Panc1 (cell line): ENCODE results near the gene PFKM. TPM values are rescaled to one million over a fixed set of nuclear protein-coding genes. Genes with fewer than 3 reads are reported as not detected.

Experiments
- ATAC-seq: fragments of 200-7000 bp; cut with Tn5 transposase; 2 replicates; pipeline ENCODE4 v1.9.1; 2020; ENCODE audit warnings: mild to moderate bottlenecking, moderate library complexity
- BruUV-seq: library from RNA; stranded (reverse); fragments of 400-500 nt; replicated peaks from 2 replicates; lab custom pipeline; 2021; lab: Mats Ljungman, UMichigan
- CTCF ChIA-PET: fragments of 300-600 bp; sonication (Branson Sonifier 250); formaldehyde crosslinking; loops from one replicate; lab custom pipeline; 2022; ENCODE audit warnings: antibody characterized with exemption; lab: Charles Lee
- POLR2A ChIA-PET: fragments of 300-600 bp; sonication (Branson Sonifier 250); formaldehyde crosslinking; loops from one replicate; lab custom pipeline; 2022; ENCODE audit warnings: antibody characterized with exemption; lab: Charles Lee
- DNase-seq: peaks from one replicate; pipeline ENCODE4 v3.0.0-alpha.2; 2010; ENCODE audit warnings: low read depth, low spot score
- H3K27ac ChIP-seq: 2 replicates; pipeline ENCODE4 v1.5.1; 2011; ENCODE audit warnings: mild to moderate bottlenecking, low read length, inconsistent platforms
- H3K27me3 ChIP-seq: fragments of 200-500 bp; sonication (Bioruptor generic); 2 replicates; pipeline ENCODE4 v1.6.0; 2014; ENCODE audit warnings: low read length, inconsistent platforms; ENCODE audit not compliant: control insufficient read depth, insufficient read depth
- H3K36me3 ChIP-seq: fragments of 200-500 bp; sonication (Bioruptor generic); 2 replicates; pipeline ENCODE4 v1.5.1; 2014; ENCODE audit warnings: inconsistent platforms, mild to moderate bottlenecking, low read length, moderate library complexity; ENCODE audit not compliant: control insufficient read depth, insufficient read depth
- H3K4me1 ChIP-seq: 2 replicates; pipeline ENCODE4 v1.5.1; 2011; ENCODE audit warnings: inconsistent platforms, mild to moderate bottlenecking, low read length, moderate library complexity; ENCODE audit not compliant: control insufficient read depth, insufficient read depth
- H3K4me3 ChIP-seq, 2 experiments: 2 replicates each; pipeline ENCODE4 v1.5.1; 2011 to 2012; ENCODE audit warnings: low read depth in 2 of 2, low read length in 2 of 2, mild to moderate bottlenecking in 2 of 2, inconsistent platforms in 1 of 2, moderate library complexity in 1 of 2
- H3K9me3 ChIP-seq: fragments of 200-500 bp; sonication (Bioruptor generic); 2 replicates; pipeline ENCODE4 v1.5.1; 2014; ENCODE audit warnings: low read depth, mild to moderate bottlenecking, inconsistent platforms, low read length, moderate library complexity; ENCODE audit not compliant: control insufficient read depth, insufficient read depth
- POLR2AphosphoS5 ChIP-seq: IDR thresholded peaks from 2 replicates; pipeline ENCODE4 v1.6.1; 2012; ENCODE audit warnings: mild to moderate bottlenecking, low read depth, low read length, moderate library complexity
- SIN3A ChIP-seq: IDR thresholded peaks from 2 replicates; pipeline ENCODE4 v1.6.1; 2012; ENCODE audit warnings: low read depth, mild to moderate bottlenecking, low read length, moderate library complexity, borderline replicate concordance; ENCODE audit not compliant: insufficient read depth
- TCF7L2 ChIP-seq: IDR thresholded peaks from 2 replicates; pipeline ENCODE4 v1.6.1; 2011; ENCODE audit warnings: mild to moderate bottlenecking, low read depth, low read length, inconsistent platforms
- in situ Hi-C: cut with HindIII; loops from 2 replicates; pipeline ENCODE4 v1.10.0; 2016; ENCODE audit warnings: low sequenced_read_pairs, low pct_unique_long_range_greater_than_20kb
- intact Hi-C: fragments of 100-400 bp; cut with micrococcal nuclease; formaldehyde crosslinking; loops from one replicate; pipeline ENCODE4 v1.10.0; 2022; ENCODE audit not compliant: unreplicated experiment
- total RNA-seq: library from RNA; stranded (reverse); gene quantifications from one replicate; pipeline ENCODE4 v1.2.1, GENCODE V29; 2021; ENCODE audit not compliant: unreplicated experiment
- TF ChIP-seq, protein P1 (sequence below), 2 experiments: IDR thresholded peaks; 2 replicates each; pipeline ENCODE4 v1.6.1; 2011 to 2012; ENCODE audit warnings: low read depth in 2 of 2, control low read depth in 1 of 2, low read length in 1 of 2, mild to moderate bottlenecking in 1 of 2, moderate library complexity in 1 of 2; ENCODE audit not compliant: insufficient read depth in 1 of 2
- TF ChIP-seq, protein P2 (sequence below): fragments of 450-650 bp; IDR thresholded peaks from 2 replicates; pipeline ENCODE4 v1.5.1; 2017; ENCODE audit warnings: mild to moderate bottlenecking

The PFKM gene
- total RNA-seq, 1 experiment from 2014 or later = 56.1 TPM

DNA sequence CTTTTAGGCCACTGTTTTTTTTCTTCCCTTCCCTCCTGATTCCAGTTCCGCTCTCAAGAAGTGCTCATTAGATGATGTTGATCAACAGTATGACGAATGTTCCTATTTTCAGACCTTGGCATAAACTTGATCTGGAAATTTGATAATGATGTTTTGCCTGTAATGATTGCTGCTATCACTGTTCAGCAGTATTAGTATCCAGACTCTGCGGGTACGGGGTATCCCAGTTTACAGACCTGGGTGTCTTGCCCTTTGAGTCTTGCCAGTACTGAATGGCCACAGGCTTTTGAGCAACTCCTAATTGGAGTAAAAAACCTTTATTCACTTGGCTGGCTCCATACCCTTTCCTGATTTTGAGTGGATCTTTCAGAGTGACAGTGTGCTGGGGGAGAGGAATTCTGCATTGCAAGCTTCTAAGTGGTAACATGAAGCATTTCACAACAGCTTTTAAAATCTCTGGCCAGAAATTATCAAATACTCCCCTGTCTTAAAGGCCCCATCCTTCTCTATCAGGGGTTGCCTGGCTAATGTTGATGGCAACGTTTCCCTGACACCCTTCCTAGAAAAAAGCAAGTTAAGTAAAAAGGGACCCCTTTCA is 44.1 kb downstream of the PFKM start:
- ATAC-seq (no peak), DNase-seq (no peak)
- peaks cover 2% of the 10 kb centered on the region; the same call in 1 of the 2 replicates for H3K27me3 ChIP-seq
- no peak overlapping the region for H3K27ac ChIP-seq
- POLR2A ChIA-PET = no interaction called here
- no peak overlapping the region for H3K4me3 ChIP-seq
- no TSS peak for BruUV-seq
- CTCF ChIA-PET = no interaction called here
- intact Hi-C loops (loop anchor here (10.0 kb wide), 2 partner anchors 78 to 208 kb away; no protein-coding TSS in a partner anchor), in situ Hi-C loops (no loop called here)
- no peaks in the 10 kb centered on the region for H3K9me3 ChIP-seq
- H3K36me3 ChIP-seq = no peaks in the 10 kb centered on the region
- no peaks in the 10 kb centered on the region; the same call in 1 of the 2 replicates for H3K4me1 ChIP-seq
- TF ChIP-seq, protein P1, sequence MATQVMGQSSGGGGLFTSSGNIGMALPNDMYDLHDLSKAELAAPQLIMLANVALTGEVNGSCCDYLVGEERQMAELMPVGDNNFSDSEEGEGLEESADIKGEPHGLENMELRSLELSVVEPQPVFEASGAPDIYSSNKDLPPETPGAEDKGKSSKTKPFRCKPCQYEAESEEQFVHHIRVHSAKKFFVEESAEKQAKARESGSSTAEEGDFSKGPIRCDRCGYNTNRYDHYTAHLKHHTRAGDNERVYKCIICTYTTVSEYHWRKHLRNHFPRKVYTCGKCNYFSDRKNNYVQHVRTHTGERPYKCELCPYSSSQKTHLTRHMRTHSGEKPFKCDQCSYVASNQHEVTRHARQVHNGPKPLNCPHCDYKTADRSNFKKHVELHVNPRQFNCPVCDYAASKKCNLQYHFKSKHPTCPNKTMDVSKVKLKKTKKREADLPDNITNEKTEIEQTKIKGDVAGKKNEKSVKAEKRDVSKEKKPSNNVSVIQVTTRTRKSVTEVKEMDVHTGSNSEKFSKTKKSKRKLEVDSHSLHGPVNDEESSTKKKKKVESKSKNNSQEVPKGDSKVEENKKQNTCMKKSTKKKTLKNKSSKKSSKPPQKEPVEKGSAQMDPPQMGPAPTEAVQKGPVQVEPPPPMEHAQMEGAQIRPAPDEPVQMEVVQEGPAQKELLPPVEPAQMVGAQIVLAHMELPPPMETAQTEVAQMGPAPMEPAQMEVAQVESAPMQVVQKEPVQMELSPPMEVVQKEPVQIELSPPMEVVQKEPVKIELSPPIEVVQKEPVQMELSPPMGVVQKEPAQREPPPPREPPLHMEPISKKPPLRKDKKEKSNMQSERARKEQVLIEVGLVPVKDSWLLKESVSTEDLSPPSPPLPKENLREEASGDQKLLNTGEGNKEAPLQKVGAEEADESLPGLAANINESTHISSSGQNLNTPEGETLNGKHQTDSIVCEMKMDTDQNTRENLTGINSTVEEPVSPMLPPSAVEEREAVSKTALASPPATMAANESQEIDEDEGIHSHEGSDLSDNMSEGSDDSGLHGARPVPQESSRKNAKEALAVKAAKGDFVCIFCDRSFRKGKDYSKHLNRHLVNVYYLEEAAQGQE (IDR thresholded peaks at IDR 0.05; ENCODE audit: insufficient read depth in 1 of 2, low read depth in 2 of 2, low read length in 1 of 2) = no peak
- TF ChIP-seq SIN3A (no peak), TCF7L2 (no peak), POLR2AphosphoS5 (no peak)
- TF ChIP-seq, protein P2, sequence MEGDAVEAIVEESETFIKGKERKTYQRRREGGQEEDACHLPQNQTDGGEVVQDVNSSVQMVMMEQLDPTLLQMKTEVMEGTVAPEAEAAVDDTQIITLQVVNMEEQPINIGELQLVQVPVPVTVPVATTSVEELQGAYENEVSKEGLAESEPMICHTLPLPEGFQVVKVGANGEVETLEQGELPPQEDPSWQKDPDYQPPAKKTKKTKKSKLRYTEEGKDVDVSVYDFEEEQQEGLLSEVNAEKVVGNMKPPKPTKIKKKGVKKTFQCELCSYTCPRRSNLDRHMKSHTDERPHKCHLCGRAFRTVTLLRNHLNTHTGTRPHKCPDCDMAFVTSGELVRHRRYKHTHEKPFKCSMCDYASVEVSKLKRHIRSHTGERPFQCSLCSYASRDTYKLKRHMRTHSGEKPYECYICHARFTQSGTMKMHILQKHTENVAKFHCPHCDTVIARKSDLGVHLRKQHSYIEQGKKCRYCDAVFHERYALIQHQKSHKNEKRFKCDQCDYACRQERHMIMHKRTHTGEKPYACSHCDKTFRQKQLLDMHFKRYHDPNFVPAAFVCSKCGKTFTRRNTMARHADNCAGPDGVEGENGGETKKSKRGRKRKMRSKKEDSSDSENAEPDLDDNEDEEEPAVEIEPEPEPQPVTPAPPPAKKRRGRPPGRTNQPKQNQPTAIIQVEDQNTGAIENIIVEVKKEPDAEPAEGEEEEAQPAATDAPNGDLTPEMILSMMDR = no peak

DNA sequence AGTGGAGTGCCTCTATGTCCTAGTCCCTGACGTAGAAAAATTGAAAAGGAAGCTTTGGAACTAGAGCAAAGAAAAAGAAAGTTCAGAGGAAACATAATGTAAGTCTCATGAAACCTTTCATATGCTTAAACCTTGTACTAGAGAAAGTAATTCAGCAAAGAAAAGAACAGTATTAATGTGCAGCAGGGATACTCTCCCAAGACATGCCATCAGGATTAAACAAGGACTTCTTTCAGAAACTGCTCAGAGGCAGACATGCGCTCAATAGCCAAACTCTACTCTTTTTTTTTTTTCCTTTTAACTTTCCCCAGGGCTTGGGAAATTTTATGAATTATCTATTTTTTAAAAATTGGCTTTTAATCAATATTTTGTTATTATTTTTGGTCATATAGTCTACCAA is 45.3 kb downstream of the PFKM start:
- ChIA-PET CTCF (interaction anchor here (0.6 kb wide), 1 partner anchor 215 kb away, joined by 3 read pairs; no protein-coding TSS in a partner anchor), POLR2A (no interaction called here)
- intact Hi-C loops (loop anchor here (10.0 kb wide), 2 partner anchors 80 to 210 kb away; no protein-coding TSS in a partner anchor), in situ Hi-C loops (no loop called here)
- no peak for TF ChIP-seq TCF7L2
- TF ChIP-seq, protein P1 (IDR thresholded peaks at IDR 0.05; ENCODE audit: insufficient read depth in 1 of 2, low read depth in 2 of 2, low read length in 1 of 2) = no peak
- no peak for TF ChIP-seq SIN3A
- no peak for TF ChIP-seq POLR2AphosphoS5
- TF ChIP-seq, protein P2 = no peak
- no peaks in the 10 kb centered on the region for H3K36me3 ChIP-seq
- H3K4me3 ChIP-seq = no peak overlapping the region
- DNase-seq = no peak
- no peak for ATAC-seq
- peaks cover 2% of the 10 kb centered on the region; the same call in 1 of the 2 replicates for H3K27me3 ChIP-seq
- H3K27ac ChIP-seq = no peak overlapping the region
- no TSS peak for BruUV-seq
- H3K4me1 ChIP-seq = no peaks in the 10 kb centered on the region
- H3K9me3 ChIP-seq = no peaks in the 10 kb centered on the region
